Transverse colon (tissue), 4 donors: ENCODE data around the gene OBSCN. TPM values are rescaled to one million over a fixed set of nuclear protein-coding genes. Genes with fewer than 3 reads are reported as not detected.

Experiments used
- DNase-seq: peaks from one replicate; pipeline ENCODE4 v3.0.0-alpha.2; 2019
- H3K27ac ChIP-seq, 4 donors: fragments of 200-600 bp; sonication (generic); 2 replicates each; pipeline ENCODE4 v1.5.1; 2016 to 2018; ENCODE audit warnings: inconsistent platforms in 4 of 4
- H3K27me3 ChIP-seq: fragments of 200-600 bp; sonication (generic); 2 replicates; pipeline ENCODE4 v1.5.1; 2017; ENCODE audit warnings: inconsistent platforms
- H3K36me3 ChIP-seq, 4 donors: fragments of 200-600 bp; sonication (generic); 2 replicates each; pipeline ENCODE4 v1.5.1; 2017 to 2019; ENCODE audit warnings: inconsistent platforms in 4 of 4
- H3K4me1 ChIP-seq, 4 donors: fragments of 200-600 bp; sonication (generic); 2 replicates each; pipeline ENCODE4 v1.5.1; 2017 to 2020; ENCODE audit warnings: inconsistent platforms in 4 of 4
- H3K4me3 ChIP-seq, 4 donors: fragments of 200-600 bp; sonication (generic); 1 replicate in 1 of 4; 2 replicates in 3 of 4; pipeline versions ENCODE4 v1.5.1 to v1.6.1; 2017 to 2019; ENCODE audit warnings: inconsistent platforms in 4 of 4
- H3K9me3 ChIP-seq, 2 donors: fragments of 200-600 bp; sonication (generic); 2 replicates each; pipeline ENCODE4 v1.5.1; 2017 to 2019; ENCODE audit warnings: inconsistent platforms in 2 of 2
- EP300 ChIP-seq: sonication (generic); formaldehyde crosslinking; IDR thresholded peaks from one replicate; pipeline ENCODE4 v1.6.1; 2017; ENCODE audit warnings: antibody characterized with exemption, low read depth
- POLR2A ChIP-seq: fragments of 450-650 bp; IDR thresholded peaks from one replicate; pipeline ENCODE4 v1.6.1; 2016; ENCODE audit warnings: antibody characterized with exemption, mild to moderate bottlenecking, moderate library complexity
- POLR2AphosphoS5 ChIP-seq, 3 donors: sonication (generic); formaldehyde crosslinking; IDR thresholded peaks; one replicate each; pipeline ENCODE4 v1.6.1; 2016; ENCODE audit warnings: antibody characterized with exemption in 3 of 3
- WGBS, 2 donors: methylation state at CpG; one replicate each; pipeline ENCODE4 v1.1.5; 2018; ENCODE audit warnings: low coverage in 1 of 2; 5-methylcytosine and 5-hydroxymethylcytosine counted together
- in situ Hi-C, 4 donors: fragments of 200-750 bp; cut with MboI; loops; one replicate each; pipeline versions ENCODE4 v1.15.0 to v1.15.1; 2017; ENCODE audit warnings: low sequenced_read_pairs in 3 of 4, low pct_ligation_motif_present in 1 of 4, low pct_unique_long_range_greater_than_20kb in 1 of 4
- intact Hi-C: fragments of 100-400 bp; cut with DNase I; formaldehyde crosslinking; loops from one replicate; pipeline ENCODE4 v1.15.1; 2023; ENCODE audit warnings: low total_unique reads
- total RNA-seq, 4 donors: library from RNA; depleted of rRNA; stranded (reverse); fragments of >200 nt; gene quantifications; one replicate each; pipeline ENCODE4 v1.1.0, GENCODE V29; 2016
- TF ChIP-seq, protein P1 (sequence below), 5 experiments: fragments of 200-600 bp in 3 of 5; fragments of 450-650 bp in 2 of 5; sonication (generic) in 3 of 5; IDR thresholded peaks; 1 replicate in 2 of 5; 2 replicates in 3 of 5; pipeline ENCODE4 v1.5.1; 2016 to 2017; ENCODE audit warnings: antibody characterized with exemption in 5 of 5, inconsistent platforms in 3 of 5, mild to moderate bottlenecking in 2 of 5, moderate library complexity in 1 of 5

OBSCN gene
- total RNA-seq, 4 donors from 2014 or later = 11.9 to 21.7 (median 15.8) TPM

GRCh38 chr1:228428412-228428811 lies 220.6 kb downstream of the OBSCN start:
- intact Hi-C loops (no loop called here), in situ Hi-C loops (no loop called here)
- Histone ChIP-seq H3K27ac (no peak overlapping the region), H3K9me3 (no peaks in the 10 kb centered on the region), H3K4me1 (no peaks in the 10 kb centered on the region), H3K27me3 (peaks cover 28% of the 10 kb centered on the region), H3K36me3 (no peaks in the 10 kb centered on the region), H3K4me3 (no peak overlapping the region)
- TF ChIP-seq, protein P1, sequence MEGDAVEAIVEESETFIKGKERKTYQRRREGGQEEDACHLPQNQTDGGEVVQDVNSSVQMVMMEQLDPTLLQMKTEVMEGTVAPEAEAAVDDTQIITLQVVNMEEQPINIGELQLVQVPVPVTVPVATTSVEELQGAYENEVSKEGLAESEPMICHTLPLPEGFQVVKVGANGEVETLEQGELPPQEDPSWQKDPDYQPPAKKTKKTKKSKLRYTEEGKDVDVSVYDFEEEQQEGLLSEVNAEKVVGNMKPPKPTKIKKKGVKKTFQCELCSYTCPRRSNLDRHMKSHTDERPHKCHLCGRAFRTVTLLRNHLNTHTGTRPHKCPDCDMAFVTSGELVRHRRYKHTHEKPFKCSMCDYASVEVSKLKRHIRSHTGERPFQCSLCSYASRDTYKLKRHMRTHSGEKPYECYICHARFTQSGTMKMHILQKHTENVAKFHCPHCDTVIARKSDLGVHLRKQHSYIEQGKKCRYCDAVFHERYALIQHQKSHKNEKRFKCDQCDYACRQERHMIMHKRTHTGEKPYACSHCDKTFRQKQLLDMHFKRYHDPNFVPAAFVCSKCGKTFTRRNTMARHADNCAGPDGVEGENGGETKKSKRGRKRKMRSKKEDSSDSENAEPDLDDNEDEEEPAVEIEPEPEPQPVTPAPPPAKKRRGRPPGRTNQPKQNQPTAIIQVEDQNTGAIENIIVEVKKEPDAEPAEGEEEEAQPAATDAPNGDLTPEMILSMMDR (IDR thresholded peaks at IDR 0.05) = no peak
- TF ChIP-seq POLR2A (no peak), EP300 (no peak), POLR2AphosphoS5 (IDR thresholded peaks at IDR 0.05) (no peak)
- DNase-seq = no peak
- 63 to 64% methylated on average over 3 to 4 of the region's 4 CpGs for WGBS, 2 donors

Other genes starting within 250 kb of the OBSCN start
- not detected for gene WNT3A, start 201.0 kb upstream of the OBSCN start, total RNA-seq
- gene ARF1, start 125.3 kb upstream of the OBSCN start, total RNA-seq = 100 to 1,000 TPM; 303 to 452 (median 375) TPM
- 10 to 100 TPM; 11.6 to 17.1 (median 15.7) TPM for gene C1orf35, start 104.7 kb upstream of the OBSCN start, total RNA-seq
- 10 to 100 TPM; 47.1 to 95.5 (median 77.1) TPM for gene MRPL55, start 98.7 kb upstream of the OBSCN start, total RNA-seq
- gene GUK1, start 67.8 kb upstream of the OBSCN start, total RNA-seq = 100 to 1,000 TPM; 183 to 573 (median 382) TPM
- 1 to 10 TPM in 2 of 4 donors, under 1 TPM in 2; 0.20 to 7.1 (median 1.4) TPM for gene GJC2, start 58.1 kb upstream of the OBSCN start, total RNA-seq
- 10 to 100 TPM in 3 of 4 donors, 1 to 10 TPM in 1; 7.5 to 13.5 (median 10.4) TPM for gene IBA57, start 42.2 kb upstream of the OBSCN start, total RNA-seq
- 100 to 1,000 TPM in 1 of 4 donors, 10 to 100 TPM in 3; 27.2 to 125 (median 48.6) TPM for gene TRIM11, start 198.8 kb downstream of the OBSCN start, total RNA-seq
- not detected for gene TRIM17, start 208.8 kb downstream of the OBSCN start, total RNA-seq